PC-3 (cell line): Measurements from ENCODE around the gene MAJIN. TPM values are rescaled to one million over a fixed set of nuclear protein-coding genes. Genes with fewer than 3 reads are reported as not detected.

Experiments
- ATAC-seq: fragments of 200-7000 bp; cut with Tn5 transposase; 2 replicates; pipeline ENCODE4 v1.9.1; 2020; ENCODE audit warnings: mild to moderate bottlenecking, moderate library complexity
- BruUV-seq: library from RNA; stranded (reverse); fragments of 400-500 nt; replicated peaks from 2 replicates; lab custom pipeline; 2021; lab: Mats Ljungman, UMichigan
- CTCF ChIA-PET: fragments of 300-600 bp; sonication (Branson Sonifier 250); formaldehyde crosslinking; loops from one replicate; lab custom pipeline; 2022; ENCODE audit warnings: antibody characterized with exemption; lab: Charles Lee
- POLR2A ChIA-PET: fragments of 300-600 bp; sonication (Branson Sonifier 250); formaldehyde crosslinking; loops from one replicate; lab custom pipeline; 2022; ENCODE audit warnings: antibody characterized with exemption; ENCODE audit not compliant: unreplicated experiment; lab: Charles Lee
- DNase-seq: peaks from one replicate; pipeline ENCODE4 v3.0.0-alpha.2; 2015
- H2AFZ ChIP-seq: fragments of 300-600 bp; sonication (generic); 2 replicates; pipeline ENCODE4 v1.6.0; 2016; ENCODE audit warnings: antibody characterized with exemption, low read length
- H3F3A ChIP-seq: fragments of 300-600 bp; sonication (generic); one replicate; pipeline ENCODE4 v1.6.0; 2017; ENCODE audit warnings: antibody characterized with exemption, low read length, control low read depth, mild to moderate bottlenecking; ENCODE audit not compliant: unreplicated experiment
- H3K27ac ChIP-seq: fragments of 300-600 bp; sonication (generic); 2 replicates; pipeline ENCODE4 v1.5.1; 2016; ENCODE audit warnings: mild to moderate bottlenecking, low read length
- H3K27me3 ChIP-seq: fragments of 300-600 bp; sonication (generic); 2 replicates; pipeline ENCODE4 v1.6.1; 2016; ENCODE audit warnings: low read length, mixed read lengths
- H3K36me3 ChIP-seq: fragments of 300-600 bp; sonication (generic); 2 replicates; pipeline ENCODE4 v1.6.1; 2016; ENCODE audit warnings: low read depth, mixed run types, low read length, mixed read lengths
- H3K4me1 ChIP-seq: fragments of 300-600 bp; sonication (generic); 2 replicates; pipeline ENCODE4 v1.5.1; 2016; ENCODE audit warnings: low read length; ENCODE audit not compliant: insufficient read depth
- H3K4me2 ChIP-seq: fragments of 300-600 bp; sonication (generic); 2 replicates; pipeline ENCODE4 v1.6.0; 2016; ENCODE audit warnings: low read length
- H3K4me3 ChIP-seq: fragments of 300-600 bp; sonication (generic); 2 replicates; pipeline ENCODE4 v1.5.1; 2016; ENCODE audit warnings: mild to moderate bottlenecking, low read length, mixed read lengths
- H3K79me2 ChIP-seq: fragments of 300-600 bp; sonication (generic); 2 replicates; pipeline ENCODE4 v1.6.1; 2017; ENCODE audit warnings: low read length, mixed read lengths
- H3K9ac ChIP-seq: fragments of 300-600 bp; sonication (generic); 2 replicates; pipeline ENCODE4 v1.6.0; 2016; ENCODE audit warnings: mild to moderate bottlenecking, low read length
- H3K9me2 ChIP-seq: fragments of 300-600 bp; sonication (generic); replicated peaks from 2 replicates; pipeline ENCODE4 v1.6.1; 2016; ENCODE audit warnings: mixed run types, low read length, mixed read lengths
- H3K9me3 ChIP-seq: fragments of 300-600 bp; sonication (generic); 2 replicates; pipeline ENCODE4 v1.6.1; 2016; ENCODE audit warnings: low read length, mixed read lengths
- H4K20me1 ChIP-seq: fragments of 300-600 bp; sonication (generic); 2 replicates; pipeline ENCODE4 v1.6.1; 2016; ENCODE audit warnings: low read length, mixed read lengths
- EZH2 ChIP-seq: fragments of 300-600 bp; sonication (generic); IDR thresholded peaks from one replicate; pipeline ENCODE4 v1.6.1; 2017; ENCODE audit warnings: antibody characterized with exemption, mild to moderate bottlenecking, low read length; ENCODE audit not compliant: unreplicated experiment
- EZH2phosphoT487 ChIP-seq: fragments of 300-600 bp; sonication (generic); IDR thresholded peaks from 2 replicates; pipeline ENCODE4 v1.6.1; 2018; ENCODE audit warnings: mild to moderate bottlenecking, antibody characterized with exemption, low read length, borderline replicate concordance
- intact Hi-C: fragments of 100-400 bp; cut with micrococcal nuclease; formaldehyde crosslinking; loops from 2 replicates; pipeline ENCODE4 v1.9.0; 2023
- total RNA-seq: library from RNA; depleted of rRNA; stranded (reverse); fragments of >200 nt; gene quantifications from 2 replicates; pipeline ENCODE4 v1.2.3, GENCODE V29; 2014
- TF ChIP-seq, protein P1 (sequence below): fragments of 300-600 bp; sonication (generic); conservative IDR thresholded peaks from 2 replicates; pipeline ENCODE4 v1.5.1; 2017; ENCODE audit warnings: antibody characterized with exemption, low read depth, mild to moderate bottlenecking, low read length

The MAJIN gene
- total RNA-seq, 1 experiment from 2014 or later, result not detected

DNA sequence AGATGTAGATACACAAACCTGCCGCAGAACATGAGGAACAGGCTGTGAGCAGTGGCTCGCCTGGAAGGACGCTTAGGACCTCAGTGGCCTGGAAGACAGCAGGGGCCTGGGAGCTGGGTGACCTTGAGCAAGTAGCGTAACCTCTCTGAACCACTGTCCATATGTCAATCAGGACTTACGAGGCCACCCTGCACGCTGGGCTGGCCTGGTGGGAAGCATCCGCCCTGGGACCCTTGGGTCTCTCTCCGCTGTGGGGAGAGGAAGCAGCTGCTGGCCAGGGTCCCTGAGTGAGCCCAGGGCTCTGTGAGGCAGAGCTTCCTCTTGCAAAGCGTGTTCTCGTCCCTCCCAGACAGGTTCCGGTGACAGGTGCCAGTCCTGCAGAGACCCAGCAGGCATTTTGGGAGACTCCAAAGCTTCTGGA, 79.5 kb downstream of the MAJIN start:
- no peaks in the 10 kb centered on the region for H4K20me1 ChIP-seq
- DNase-seq (no peak), ATAC-seq (no peak)
- no peak overlapping the region for H3K4me2 ChIP-seq
- BruUV-seq, result no TSS peak
- ChIA-PET CTCF (interaction anchor here (1.0 kb wide), 1 partner anchor 44 kb away, joined by 5 read pairs; no protein-coding TSS in a partner anchor), POLR2A (no interaction called here)
- H3K27me3 ChIP-seq, result no peaks in the 10 kb centered on the region
- no peak overlapping the region for H2AFZ ChIP-seq
- H3K79me2 ChIP-seq, result no peaks in the 10 kb centered on the region
- no peak overlapping the region for H3K27ac ChIP-seq
- no peaks in the 10 kb centered on the region for H3K9me3 ChIP-seq
- H3K4me1 ChIP-seq, result peaks cover 13% of the 10 kb centered on the region
- TF ChIP-seq EZH2phosphoT487 (no peak), EZH2 (no peak)
- TF ChIP-seq, protein P1, sequence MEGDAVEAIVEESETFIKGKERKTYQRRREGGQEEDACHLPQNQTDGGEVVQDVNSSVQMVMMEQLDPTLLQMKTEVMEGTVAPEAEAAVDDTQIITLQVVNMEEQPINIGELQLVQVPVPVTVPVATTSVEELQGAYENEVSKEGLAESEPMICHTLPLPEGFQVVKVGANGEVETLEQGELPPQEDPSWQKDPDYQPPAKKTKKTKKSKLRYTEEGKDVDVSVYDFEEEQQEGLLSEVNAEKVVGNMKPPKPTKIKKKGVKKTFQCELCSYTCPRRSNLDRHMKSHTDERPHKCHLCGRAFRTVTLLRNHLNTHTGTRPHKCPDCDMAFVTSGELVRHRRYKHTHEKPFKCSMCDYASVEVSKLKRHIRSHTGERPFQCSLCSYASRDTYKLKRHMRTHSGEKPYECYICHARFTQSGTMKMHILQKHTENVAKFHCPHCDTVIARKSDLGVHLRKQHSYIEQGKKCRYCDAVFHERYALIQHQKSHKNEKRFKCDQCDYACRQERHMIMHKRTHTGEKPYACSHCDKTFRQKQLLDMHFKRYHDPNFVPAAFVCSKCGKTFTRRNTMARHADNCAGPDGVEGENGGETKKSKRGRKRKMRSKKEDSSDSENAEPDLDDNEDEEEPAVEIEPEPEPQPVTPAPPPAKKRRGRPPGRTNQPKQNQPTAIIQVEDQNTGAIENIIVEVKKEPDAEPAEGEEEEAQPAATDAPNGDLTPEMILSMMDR, result no peak
- no peak overlapping the region for H3K4me3 ChIP-seq
- H3K9ac ChIP-seq, result no peak overlapping the region
- intact Hi-C loops, result no loop called here
- H3F3A ChIP-seq, result no peaks in the 10 kb centered on the region
- H3K9me2 ChIP-seq, result no peaks in the 10 kb centered on the region
- peaks cover 3% of the 10 kb centered on the region; the same call in 1 of the 2 replicates for H3K36me3 ChIP-seq

DNA sequence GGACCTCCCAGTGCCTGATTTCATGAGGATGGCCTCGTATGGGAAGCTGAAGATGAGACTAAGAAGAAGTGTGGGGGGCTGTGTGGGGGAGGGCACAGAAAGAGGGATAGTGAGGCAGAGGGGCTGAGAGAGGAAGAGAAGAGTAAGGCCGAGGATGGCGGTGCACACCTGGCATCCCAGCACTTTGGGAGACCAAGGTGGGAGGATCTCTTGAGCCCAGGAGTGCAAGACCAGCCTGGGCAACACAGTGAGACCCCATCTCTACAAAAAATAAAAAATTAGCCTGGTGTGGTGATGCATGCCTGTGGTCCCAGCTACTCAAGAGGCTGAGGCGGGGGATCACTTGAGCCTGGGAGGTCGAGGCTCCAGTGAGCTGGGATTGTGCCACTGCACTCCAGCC, 80.0 kb downstream of the MAJIN start:
- H3K9me3 ChIP-seq, result no peaks in the 10 kb centered on the region
- no peaks in the 10 kb centered on the region for H4K20me1 ChIP-seq
- no peak overlapping the region for H3K9ac ChIP-seq
- H3K36me3 ChIP-seq, result no peaks in the 10 kb centered on the region
- no peaks in the 10 kb centered on the region for H3K9me2 ChIP-seq
- no peaks in the 10 kb centered on the region for H3K79me2 ChIP-seq
- no peaks in the 10 kb centered on the region for H3K27me3 ChIP-seq
- H3K27ac ChIP-seq, result no peak overlapping the region
- POLR2A ChIA-PET, result no interaction called here
- peaks cover 13% of the 10 kb centered on the region for H3K4me1 ChIP-seq
- TF ChIP-seq EZH2, result no peak
- TF ChIP-seq, protein P1, result no peak
- no peak for TF ChIP-seq EZH2phosphoT487
- H3K4me3 ChIP-seq, result no peak overlapping the region
- no TSS peak for BruUV-seq
- no peak for DNase-seq
- no peak overlapping the region for H2AFZ ChIP-seq
- H3K4me2 ChIP-seq, result no peak overlapping the region
- intact Hi-C loops, result no loop called here
- ATAC-seq, result no peak
- CTCF ChIA-PET, result interaction anchor here (1.0 kb wide), 1 partner anchor 43 kb away, joined by 5 read pairs; no protein-coding TSS in a partner anchor
- H3F3A ChIP-seq, result no peaks in the 10 kb centered on the region

DNA sequence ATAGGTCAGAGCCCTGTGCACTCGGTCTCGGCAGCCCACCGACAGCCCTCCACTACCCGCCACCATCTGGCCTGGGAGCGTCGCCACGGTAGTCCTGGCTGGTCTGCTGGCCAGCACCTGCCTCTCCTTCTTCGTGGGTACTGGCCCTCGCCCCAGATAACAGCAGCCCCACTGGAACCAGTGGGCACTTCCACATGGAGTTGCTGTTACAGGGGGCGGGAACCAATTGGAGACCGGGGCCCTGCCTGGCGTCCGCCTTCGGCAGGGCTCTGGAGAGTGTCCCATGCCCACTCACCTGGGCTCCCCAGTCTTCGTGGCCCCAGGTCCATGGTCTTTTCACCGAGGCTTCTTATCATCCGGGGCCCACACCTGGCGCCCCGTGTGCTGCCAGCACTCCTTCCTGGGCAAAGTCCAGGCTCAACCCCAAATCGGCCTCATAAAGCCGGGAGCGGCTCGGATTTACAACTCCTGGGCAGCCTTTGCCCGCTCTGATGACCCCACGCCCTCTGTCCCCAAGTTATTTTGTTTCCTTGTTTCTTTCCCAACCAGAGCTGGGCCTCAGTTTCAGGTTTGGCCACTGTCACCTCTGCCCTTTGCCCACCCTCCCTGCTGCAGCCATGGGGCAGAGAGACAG, 80.6 kb downstream of the MAJIN start:
- H3F3A ChIP-seq, result no peaks in the 10 kb centered on the region
- intact Hi-C loops, result no loop called here
- no TSS peak for BruUV-seq
- no peak overlapping the region for H3K4me3 ChIP-seq
- no peak for DNase-seq
- TF ChIP-seq EZH2, result no peak
- TF ChIP-seq EZH2phosphoT487, result no peak
- TF ChIP-seq, protein P1, result no peak
- no peaks in the 10 kb centered on the region for H3K9me3 ChIP-seq
- no peaks in the 10 kb centered on the region for H3K36me3 ChIP-seq
- no peak overlapping the region for H3K27ac ChIP-seq
- no peaks in the 10 kb centered on the region for H4K20me1 ChIP-seq
- H3K9ac ChIP-seq, result no peak overlapping the region
- CTCF ChIA-PET, result no interaction called here
- no peak overlapping the region for H3K4me2 ChIP-seq
- H3K79me2 ChIP-seq, result no peaks in the 10 kb centered on the region
- H3K4me1 ChIP-seq, result peaks cover 13% of the 10 kb centered on the region
- POLR2A ChIA-PET, result no interaction called here
- H3K9me2 ChIP-seq, result no peaks in the 10 kb centered on the region
- ATAC-seq, result no peak
- H2AFZ ChIP-seq, result no peak overlapping the region
- no peaks in the 10 kb centered on the region for H3K27me3 ChIP-seq
